K562 (cell line): Measurements from ENCODE around the gene KANK4. TPM values are rescaled to one million over a fixed set of nuclear protein-coding genes. Genes with fewer than 3 reads are reported as not detected.

Source experiments
- ATAC-seq: fragments of 200-7000 bp; cut with Tn5 transposase; 3 replicates; pipeline ENCODE4 v1.9.1; 2020; ENCODE audit warnings: moderate library complexity
- BruUV-seq: library from RNA; stranded (reverse); fragments of 400-500 nt; replicated peaks from 2 replicates; lab custom pipeline; 2021; lab: Mats Ljungman, UMichigan
- CTCF ChIA-PET: fragments of 300-600 bp; formaldehyde crosslinking; extraction: SDS; loops from one replicate; lab custom pipeline; 2021; ENCODE audit warnings: low intra/inter-chr PET ratio; lab: Yijun Ruan, JAX
- POLR2A ChIA-PET: fragments of 300-600, 350-650 bp; sonication (Branson Sonifier 250); formaldehyde crosslinking; extraction: SDS; loops from one replicate; lab custom pipeline; 2021; ENCODE audit warnings: antibody characterized with exemption, inconsistent platforms; lab: Yijun Ruan, JAX
- DNase-seq, 4 experiments: peaks; one replicate each; pipeline versions ENCODE4 v3.0.0 to v3.0.0-alpha.2; 2011 to 2018; ENCODE audit warnings: low spot score in 3 of 4, mixed read lengths in 3 of 4; ENCODE audit errors: extremely low read depth in 1 of 4
- FAIRE-seq: peaks from 2 replicates; lab custom pipeline; 2011; peaks lifted over from hg19 to GRCh38; lab: Jason Lieb, UNC
- H2AFZ ChIP-seq: 2 replicates; pipeline ENCODE4 v1.6.0; 2011; ENCODE audit warnings: low read depth, low read length, control low read depth, inconsistent platforms
- H3K27ac ChIP-seq: fragments of 200-600 bp; 3 replicates; pipeline ENCODE4 v1.8.0; 2011; ENCODE audit warnings: low read depth, mild to moderate bottlenecking, control low read depth, inconsistent platforms, low read length, moderate library complexity, mixed read lengths; ENCODE audit errors: extremely low read depth
- H3K27me3 ChIP-seq, 2 experiments: fragments of 300-600 bp in 1 of 2; 2 replicates in 1 of 2; 3 replicates in 1 of 2; pipeline versions ENCODE4 v1.6.0 to v1.8.0; 2011; ENCODE audit warnings: inconsistent platforms in 2 of 2, low read length in 2 of 2, mild to moderate bottlenecking in 1 of 2, mixed read lengths in 1 of 2, moderate library complexity in 1 of 2; ENCODE audit not compliant: control insufficient read depth in 2 of 2, insufficient read depth in 2 of 2
- H3K36me3 ChIP-seq: fragments of 300-600 bp; 3 replicates; pipeline ENCODE4 v1.8.0; 2011; ENCODE audit warnings: mild to moderate bottlenecking, low read length, inconsistent platforms; ENCODE audit not compliant: control insufficient read depth, insufficient read depth
- H3K4me1 ChIP-seq, 2 experiments: fragments of 200-600 bp in 1 of 2; replicated peaks in 1 of 2; 2 replicates in 1 of 2; 3 replicates in 1 of 2; pipeline versions ENCODE4 v1.5.1 to v1.8.0; 2011; ENCODE audit warnings: inconsistent platforms in 2 of 2, low read length in 2 of 2, mild to moderate bottlenecking in 1 of 2, mixed read lengths in 1 of 2, moderate library complexity in 1 of 2; ENCODE audit not compliant: control insufficient read depth in 2 of 2, insufficient read depth in 2 of 2
- H3K4me2 ChIP-seq: 2 replicates; pipeline ENCODE4 v1.6.1; 2011; ENCODE audit warnings: low read length, control low read depth, inconsistent platforms, mixed read lengths; ENCODE audit not compliant: insufficient read depth
- H3K4me3 ChIP-seq: fragments of 200-600 bp; sonication (generic), shearing (Covaris generic); 2 replicates; pipeline ENCODE4 v1.5.1; 2016; ENCODE audit warnings: control low read depth, inconsistent platforms
- H3K79me2 ChIP-seq: fragments of 200-600 bp; 3 replicates; pipeline ENCODE4 v1.8.0; 2011; ENCODE audit warnings: low read length, inconsistent platforms; ENCODE audit not compliant: control insufficient read depth, insufficient read depth
- H3K9ac ChIP-seq, 2 experiments: 2 replicates each; pipeline versions ENCODE4 v1.6.0 to v1.6.1; 2011; ENCODE audit warnings: low read depth in 2 of 2, low read length in 2 of 2, control low read depth in 1 of 2, inconsistent platforms in 1 of 2, mild to moderate bottlenecking in 1 of 2, mixed read lengths in 1 of 2; ENCODE audit not compliant: insufficient read depth in 1 of 2
- H3K9me1 ChIP-seq: one replicate; pipeline ENCODE4 v1.6.0; 2011; ENCODE audit warnings: inconsistent platforms, mild to moderate bottlenecking, low read length, moderate library complexity; ENCODE audit not compliant: control insufficient read depth, insufficient read depth
- H3K9me3 ChIP-seq: replicated peaks from 2 replicates; pipeline ENCODE4 v1.5.1; 2011; ENCODE audit warnings: low read depth, low read length, inconsistent platforms; ENCODE audit not compliant: control insufficient read depth, insufficient read depth
- H4K20me1 ChIP-seq: replicated peaks from 2 replicates; pipeline ENCODE4 v1.6.1; 2011; ENCODE audit warnings: low read length, inconsistent platforms, mixed read lengths; ENCODE audit not compliant: control insufficient read depth, insufficient read depth
- ADNP ChIP-seq: fragments of 200-800 bp; sonication (Bioruptor generic); IDR thresholded peaks from 2 replicates; pipeline ENCODE4 v1.6.1; 2016; ENCODE audit warnings: missing genetic modification characterization, missing compliant biosample characterization
- ATF3 ChIP-seq, 2 experiments: fragments of 450-650 bp in 1 of 2; sonication (generic) in 1 of 2; formaldehyde crosslinking in 1 of 2; IDR thresholded peaks in 1 of 2; conservative IDR thresholded peaks in 1 of 2; 2 replicates each; pipeline versions ENCODE4 v1.6.1 to v1.8.1; 2016 to 2023; ENCODE audit warnings: mild to moderate bottlenecking in 2 of 2, moderate library complexity in 2 of 2, inconsistent platforms in 1 of 2, missing genetic modification reagents in 1 of 2
- E2F1 ChIP-seq: sonication (generic); formaldehyde crosslinking; IDR thresholded peaks from 2 replicates; pipeline ENCODE4 v1.8.1; 2023; ENCODE audit warnings: mild to moderate bottlenecking, missing genetic modification reagents, moderate library complexity
- ESRRA ChIP-seq: fragments of 450-650 bp; IDR thresholded peaks from 2 replicates; pipeline ENCODE4 v1.6.1; 2014; ENCODE audit warnings: low read depth, mild to moderate bottlenecking, moderate library complexity, borderline replicate concordance
- FOXA3 ChIP-seq, 2 experiments: fragments of 450-650 bp in 1 of 2; sonication (generic) in 1 of 2; formaldehyde crosslinking; IDR thresholded peaks in 1 of 2; conservative IDR thresholded peaks in 1 of 2; 2 replicates each; pipeline versions ENCODE4 v1.4.0 to v1.8.0; 2020 to 2022; ENCODE audit warnings: mild to moderate bottlenecking in 2 of 2, missing genetic modification reagents in 1 of 2
- MAZ ChIP-seq, 2 experiments: fragments of 450-650 bp in 1 of 2; sonication (generic) in 1 of 2; formaldehyde crosslinking; IDR thresholded peaks in 1 of 2; conservative IDR thresholded peaks in 1 of 2; 2 replicates each; pipeline versions ENCODE4 v1.4.0 to v1.5.0; 2020; ENCODE audit warnings: mild to moderate bottlenecking in 1 of 2, missing genetic modification reagents in 1 of 2
- MTA1 ChIP-seq: fragments of 450-650 bp; IDR thresholded peaks from 2 replicates; pipeline ENCODE4 v1.6.1; 2017; ENCODE audit warnings: borderline replicate concordance
- NFATC3 ChIP-seq: fragments of 450-650 bp; IDR thresholded peaks from 2 replicates; pipeline ENCODE4 v1.6.1; 2017; ENCODE audit warnings: mild to moderate bottlenecking
- VEZF1 ChIP-seq: fragments of 200-800 bp; sonication (Bioruptor generic); IDR thresholded peaks from 2 replicates; pipeline ENCODE4 v1.6.1; 2017; ENCODE audit warnings: missing genetic modification characterization, missing compliant biosample characterization
- ZNF518B ChIP-seq: fragments of 250-450 bp; sonication (Bioruptor Pico); IDR thresholded peaks from 2 replicates; pipeline ENCODE4 v1.5.0; 2021; ENCODE audit warnings: mild to moderate bottlenecking, moderate library complexity
- WGBS: fragments of 100-300 bp; shearing (Covaris generic); methylation state at CpG from one replicate; pipeline ENCODE4 v1.1.6; 2016; ENCODE audit warnings: low coverage, mixed read lengths; ENCODE audit not compliant: insufficient coverage; ENCODE audit errors: missing lambda C conversion rate; 5-methylcytosine and 5-hydroxymethylcytosine counted together
- in situ Hi-C: fragments of 300-500 bp; cut with MboI; formaldehyde crosslinking; loops from 4 replicates; pipeline ENCODE4 v1.15.0; 2018; ENCODE audit warnings: inconsistent platforms, mixed read lengths
- intact Hi-C: fragments of 100-400 bp; cut with micrococcal nuclease; formaldehyde crosslinking; loops from 2 replicates; pipeline ENCODE4 v1.14.2; 2022
- polyA plus RNA-seq, 8 experiments: library from polyadenylated mRNA; depleted of rRNA in 4 of 8; stranded (reverse) in 5 of 8; unstranded in 3 of 8; fragments of >200 nt; fragmentation: Nextera tagmentation in 2 of 8; fragmentation: Illumina TruSeq in 1 of 8; extraction: Ambion mirVana in 2 of 8; extraction: Trizol in 1 of 8; gene quantifications; 2 replicates each; pipeline versions ENCODE4 v1.2.1 to v1.2.3, GENCODE V29; 2011 to 2014; ENCODE audit warnings: inconsistent platforms in 1 of 8, missing spikeins in 1 of 8
- total RNA-seq, 7 experiments: library from RNA; depleted of rRNA in 6 of 7; stranded (reverse); fragments of >200 nt in 6 of 7; fragmentation: Illumina TruSeq in 2 of 7; extraction: Trizol in 2 of 7; gene quantifications; 2 replicates each; pipeline versions ENCODE4 v1.2.1 to v1.2.3, GENCODE V29; 2011 to 2021; ENCODE audit warnings: low replicate concordance in 1 of 7

Gene KANK4
- total and polyA plus RNA-seq, 9 of the 15 experiments (the other 6 are each of a cell fraction or from before 2014, with no cell fraction given) = not detected

GRCh38 chr1:62208087-62208486 lies 111.1 kb downstream of the KANK4 start:
- Histone ChIP-seq H2AFZ (no peak overlapping the region), H3K4me2 (no peak overlapping the region), H3K27ac (no peak overlapping the region), H3K9me1 (no peaks in the 10 kb centered on the region), H3K27me3 (no peaks in the 10 kb centered on the region), H3K9ac (no peak overlapping the region), H3K9me3 (no peaks in the 10 kb centered on the region), H3K36me3 (no peaks in the 10 kb centered on the region), H4K20me1 (no peaks in the 10 kb centered on the region), H3K79me2 (no peaks in the 10 kb centered on the region), H3K4me3 (no peak overlapping the region), H3K4me1 (no peaks in the 10 kb centered on the region)
- ChIA-PET POLR2A (no interaction called here), CTCF (no interaction called here)
- DNase-seq (no peak), FAIRE-seq (no peak), ATAC-seq (no peak)
- intact Hi-C loops (no loop called here), in situ Hi-C loops (no loop called here)
- TF ChIP-seq ADNP (tag) (no peak), E2F1 (CRISPR knock-in tag) (no peak), MAZ (CRISPR knock-in tag; conservative IDR thresholded peaks at IDR 0.05 in 1 of 2, IDR thresholded peaks at IDR 0.05 in 1 of 2) (no peak), MTA1 (no peak), ESRRA (no peak), VEZF1 (CRISPR knock-in tag) (no peak), ZNF518B (CRISPR knock-in tag) (no peak), FOXA3 (CRISPR knock-in tag; conservative IDR thresholded peaks at IDR 0.05 in 1 of 2, IDR thresholded peaks at IDR 0.05 in 1 of 2) (no peak), ATF3 (IDR thresholded peaks at IDR 0.05) (no peak), ATF3 (CRISPR knock-in tag; conservative IDR thresholded peaks at IDR 0.05) (no peak), NFATC3 (no peak)
- no TSS peak for BruUV-seq
- 0% methylated on average over 5 of the region's 5 CpGs for WGBS
